Measurements from ENCODE around the gene CRIP1. TPM values are rescaled to one million over a fixed set of nuclear protein-coding genes. Genes with fewer than 3 reads are reported as not detected.

The CRIP1 gene
- total and polyA plus RNA-seq, 5 donors from 2014 or later: 558 to 2,243 (median 1,172) TPM

DNA sequence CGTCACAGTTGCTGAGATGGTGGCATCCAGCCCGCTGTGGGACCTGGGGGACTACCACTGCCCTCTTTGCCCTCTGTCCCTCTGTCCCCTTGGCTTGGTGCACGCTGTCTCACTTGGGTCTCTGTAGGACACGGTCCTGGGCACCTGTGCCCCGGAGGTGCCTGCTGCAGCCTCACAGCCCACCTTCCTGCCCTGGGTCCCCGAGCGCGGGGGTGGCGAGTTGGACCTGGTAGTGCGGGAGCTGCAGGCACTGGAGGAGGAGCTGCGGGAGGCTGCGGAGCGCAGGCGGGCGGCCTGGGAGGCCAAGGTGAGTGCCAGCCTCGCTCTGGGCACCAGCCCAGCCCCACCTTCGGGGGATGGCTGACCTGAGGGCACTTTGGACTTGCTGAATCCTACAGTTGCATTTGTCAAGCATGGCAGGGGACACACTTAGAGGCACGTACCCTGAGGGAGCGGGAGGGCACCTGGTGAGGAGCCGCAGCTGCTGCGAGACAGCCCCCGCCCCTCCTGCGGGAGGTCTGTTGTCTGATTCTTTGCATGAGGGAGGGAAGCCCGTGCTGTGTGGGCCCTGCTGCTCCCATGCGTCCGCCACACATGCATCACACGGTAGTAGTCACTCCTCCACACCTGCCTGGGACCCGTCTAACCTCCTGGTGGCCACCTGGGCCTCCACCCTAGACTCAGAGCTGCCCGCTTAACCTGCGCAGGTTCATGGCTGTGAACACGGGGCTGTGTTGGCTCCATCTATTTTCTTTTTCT is 11.2 kb downstream of the CRIP1 start:
- Histone ChIP-seq H3K27me3 (ENCODE audit: control insufficient read depth, insufficient read depth, low read length) (no peaks in the 10 kb centered on the region), H3K27ac (ENCODE audit: insufficient read depth, low read length, poor library complexity, severe bottlenecking) (no peak overlapping the region), H3K4me3 (ENCODE audit: low read depth, low read length) (no peak overlapping the region), H3K4me1 (ENCODE audit: control insufficient read depth, insufficient read depth, low read length, poor library complexity, severe bottlenecking) (no peaks in the 10 kb centered on the region), H3K9me3 (ENCODE audit: control insufficient read depth in 2 of 2, low read length in 2 of 2) (no peaks in the 10 kb centered on the region), H3K36me3 (ENCODE audit: control insufficient read depth, insufficient read depth, low read length) (no peaks in the 10 kb centered on the region)
- peak in 1 of 3 donors; percentile 3 for DNase-seq
- Mint-ChIP-seq H3K9me3 (no peaks in the 10 kb centered on the region), H3K36me3 (no peaks in the 10 kb centered on the region), H3K27ac (no peak overlapping the region), H3K4me3 (peak overlapping the region in 1 of 4 donors; percentile 38), H3K4me1 (peaks cover 0 to 5% (median 0%) of the 10 kb centered on the region in 4 donors), H3K27me3 (peaks cover 4% of the 10 kb centered on the region)
- ATAC-seq (ENCODE audit: low read depth in 2 of 2): no peak

DNA sequence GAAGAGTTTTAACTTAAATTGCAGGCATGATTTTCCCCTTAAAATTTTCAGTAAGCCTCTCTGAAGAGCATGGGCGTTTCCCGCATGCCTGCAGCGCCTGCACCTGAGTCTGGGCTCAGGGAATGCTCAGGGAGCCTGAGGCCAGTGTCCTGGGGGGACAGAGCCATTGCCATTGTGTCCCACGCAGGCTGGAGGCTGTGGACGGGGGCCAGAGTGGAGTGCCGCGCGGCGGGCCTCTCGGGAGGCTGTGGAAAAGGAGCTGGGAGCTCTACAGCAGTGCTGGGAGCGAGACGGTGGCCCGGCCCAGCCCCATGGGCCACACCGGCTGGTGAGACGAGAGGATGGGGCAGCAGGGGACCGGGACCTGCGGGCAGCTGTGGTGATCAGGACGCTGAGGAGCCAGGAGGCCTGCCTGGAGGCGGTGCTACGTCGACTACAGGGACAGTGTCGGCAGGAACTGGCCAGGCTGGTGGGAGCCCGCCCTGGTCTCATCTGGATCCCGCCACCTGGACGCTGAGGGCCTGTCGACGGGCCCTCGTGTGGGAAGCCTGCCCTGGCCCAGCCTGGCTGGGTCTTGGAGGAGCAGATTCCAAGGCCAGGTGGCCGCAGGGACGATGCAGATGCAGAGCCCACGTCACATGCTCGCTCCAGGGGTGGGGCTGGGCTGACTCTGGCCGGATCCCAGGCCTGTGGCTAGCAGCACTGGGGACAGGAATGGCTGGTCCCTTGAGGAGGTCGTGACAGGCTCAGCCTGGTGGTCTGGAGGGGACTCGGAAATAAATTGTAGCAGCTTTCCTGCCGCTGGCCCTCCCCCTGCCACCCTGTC is 12.0 kb downstream of the CRIP1 start:
- H3K27ac ChIP-seq (ENCODE audit: insufficient read depth, low read length, poor library complexity, severe bottlenecking): no peak overlapping the region
- peak in 1 of 3 donors; percentile 1 for DNase-seq
- peaks cover 4% of the 10 kb centered on the region for H3K27me3 Mint-ChIP-seq

DNA sequence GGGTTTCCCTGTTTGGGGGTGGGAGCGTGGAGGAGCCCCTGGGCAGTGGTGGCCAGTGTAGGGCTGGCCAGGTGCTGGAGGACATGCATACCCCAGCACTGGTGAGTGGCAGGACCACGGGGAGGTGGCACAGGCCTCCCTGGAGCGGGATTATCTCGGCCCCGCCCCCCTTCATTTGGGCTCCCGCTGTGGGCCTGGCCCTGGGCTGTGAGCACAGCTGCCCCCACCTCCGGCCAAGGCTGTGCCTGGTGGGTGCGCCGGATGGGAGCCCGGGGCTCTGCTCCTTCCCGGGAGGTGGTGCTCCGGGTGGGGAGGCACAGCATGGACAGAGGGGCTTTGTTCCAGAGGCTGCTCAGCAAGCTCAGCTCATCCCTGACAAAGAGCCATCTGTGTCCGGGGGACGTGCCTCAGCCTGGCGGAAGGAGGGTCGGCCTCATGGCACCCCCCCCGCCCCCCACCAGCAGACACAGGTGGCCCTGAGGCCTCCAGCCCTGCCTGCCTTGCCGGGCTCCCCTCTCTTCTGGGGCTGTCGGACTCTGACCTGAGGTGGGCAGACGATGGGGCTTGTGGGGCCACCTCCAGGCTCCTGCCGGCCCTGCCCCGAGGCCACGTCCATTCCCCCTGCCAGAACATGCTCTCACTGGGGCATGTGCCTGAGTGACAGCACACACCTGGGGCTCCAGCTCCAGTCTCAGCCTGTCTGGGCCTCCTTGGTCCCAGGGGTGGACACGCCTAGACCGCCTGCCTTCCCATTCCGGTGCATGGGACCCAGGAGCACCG is 12.8 kb downstream of the CRIP1 start:
- H3K36me3 ChIP-seq (ENCODE audit: control insufficient read depth, insufficient read depth, low read length): no peaks in the 10 kb centered on the region
- no peak overlapping the region for H3K4me3 ChIP-seq (ENCODE audit: low read depth, low read length)
- Mint-ChIP-seq H3K27me3 (peaks cover 4% of the 10 kb centered on the region), H3K9me3 (no peaks in the 10 kb centered on the region), H3K36me3 (no peaks in the 10 kb centered on the region), H3K4me1 (no peaks in the 10 kb centered on the region), H3K27ac (no peak overlapping the region), H3K4me3 (no peak overlapping the region)
- H3K9me3 ChIP-seq (ENCODE audit: control insufficient read depth in 2 of 2, low read length in 2 of 2): no peaks in the 10 kb centered on the region
- H3K27me3 ChIP-seq (ENCODE audit: control insufficient read depth, insufficient read depth, low read length): no peaks in the 10 kb centered on the region
- ATAC-seq (ENCODE audit: low read depth in 2 of 2): no peak
- DNase-seq: no peak
- no peaks in the 10 kb centered on the region for H3K4me1 ChIP-seq (ENCODE audit: control insufficient read depth, insufficient read depth, low read length, poor library complexity, severe bottlenecking)
- no peak overlapping the region for H3K27ac ChIP-seq (ENCODE audit: insufficient read depth, low read length, poor library complexity, severe bottlenecking)

More for the DNA sequence above, 12.0 kb downstream of the CRIP1 start:
- H3K4me3 Mint-ChIP-seq: peak overlapping the region in 1 of 4 donors; percentile 68
- no peaks in the 10 kb centered on the region for H3K4me1 Mint-ChIP-seq
- ATAC-seq (ENCODE audit: low read depth in 2 of 2): no peak
- H3K27me3 ChIP-seq (ENCODE audit: control insufficient read depth, insufficient read depth, low read length): no peaks in the 10 kb centered on the region
- H3K4me3 ChIP-seq (ENCODE audit: low read depth, low read length): no peak overlapping the region
- H3K36me3 ChIP-seq (ENCODE audit: control insufficient read depth, insufficient read depth, low read length): no peaks in the 10 kb centered on the region
- H3K36me3 Mint-ChIP-seq: no peaks in the 10 kb centered on the region
- no peaks in the 10 kb centered on the region for H3K9me3 Mint-ChIP-seq
- H3K4me1 ChIP-seq (ENCODE audit: control insufficient read depth, insufficient read depth, low read length, poor library complexity, severe bottlenecking): no peaks in the 10 kb centered on the region
- H3K9me3 ChIP-seq (ENCODE audit: control insufficient read depth in 2 of 2, low read length in 2 of 2): no peaks in the 10 kb centered on the region
- H3K27ac Mint-ChIP-seq: no peak overlapping the region

DNA sequence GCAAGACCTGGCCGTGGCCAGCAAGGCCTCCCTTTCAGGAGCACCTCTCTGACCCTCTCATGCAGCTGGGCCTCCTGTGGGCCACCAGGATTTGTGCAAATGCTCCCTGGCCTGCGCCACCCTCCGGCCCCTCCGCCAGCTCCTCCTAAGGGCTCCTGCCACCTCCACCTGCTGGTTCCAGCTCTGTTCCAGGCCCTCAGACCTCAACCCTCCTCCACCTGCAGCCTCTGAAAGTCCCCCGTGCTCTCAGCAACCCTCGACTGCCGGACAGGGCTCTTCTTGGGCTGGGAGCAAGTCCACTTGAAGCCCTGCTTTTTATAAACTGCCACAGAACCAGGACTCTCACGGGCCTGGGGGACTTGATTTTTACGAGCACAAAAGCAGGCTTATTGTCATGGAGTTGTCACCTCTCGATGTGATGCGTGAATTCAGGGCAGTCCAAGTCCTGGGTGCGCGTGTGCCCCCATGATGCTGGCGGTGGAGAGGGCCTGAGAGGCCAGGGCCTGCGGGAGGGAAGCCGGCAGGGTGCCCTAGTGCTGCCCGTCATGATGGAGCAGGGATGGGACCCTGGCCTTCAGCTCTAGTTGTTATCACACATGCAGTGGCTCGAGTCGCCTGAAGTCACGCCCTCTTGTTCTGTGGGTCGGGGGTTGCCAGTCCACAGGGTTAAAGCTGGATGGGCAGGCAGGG is 13.5 kb downstream of the CRIP1 start:
- Histone ChIP-seq H3K4me3 (ENCODE audit: low read depth, low read length) (no peak overlapping the region), H3K27me3 (ENCODE audit: control insufficient read depth, insufficient read depth, low read length) (no peaks in the 10 kb centered on the region), H3K4me1 (ENCODE audit: control insufficient read depth, insufficient read depth, low read length, poor library complexity, severe bottlenecking) (no peaks in the 10 kb centered on the region), H3K36me3 (ENCODE audit: control insufficient read depth, insufficient read depth, low read length) (no peaks in the 10 kb centered on the region), H3K9me3 (ENCODE audit: control insufficient read depth in 2 of 2, low read length in 2 of 2) (no peaks in the 10 kb centered on the region), H3K27ac (ENCODE audit: insufficient read depth, low read length, poor library complexity, severe bottlenecking) (no peak overlapping the region)
- Mint-ChIP-seq H3K36me3 (no peaks in the 10 kb centered on the region), H3K9me3 (peaks cover 0 to 2% (median 0%) of the 10 kb centered on the region in 7 donors), H3K27ac (no peak overlapping the region), H3K27me3 (peaks cover 4% of the 10 kb centered on the region), H3K4me3 (peak overlapping the region in 1 of 4 donors; percentile 27), H3K4me1 (no peaks in the 10 kb centered on the region)
- ATAC-seq (ENCODE audit: low read depth in 2 of 2) (no peak), DNase-seq (no peak)

DNA sequence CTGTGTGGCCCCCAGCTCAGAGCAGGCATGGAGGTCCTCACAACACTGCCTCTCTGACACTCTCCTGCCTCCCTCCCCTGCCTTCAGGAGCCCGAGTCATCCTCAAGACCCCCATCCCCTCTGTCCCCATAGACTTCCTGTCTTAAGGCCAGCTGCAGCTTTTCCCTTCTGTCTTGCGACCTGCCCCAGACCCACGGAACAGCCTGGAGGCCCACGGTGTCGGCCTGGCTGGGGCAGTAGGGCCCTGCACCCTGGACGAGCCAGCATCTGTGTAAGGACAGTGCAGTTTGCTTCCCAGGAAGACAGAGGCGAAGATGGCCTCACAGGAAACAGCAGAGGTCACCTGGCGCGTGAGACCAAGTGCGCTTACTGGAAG is 14.0 kb downstream of the CRIP1 start:
- Mint-ChIP-seq H3K9me3 (peaks cover 0 to 2% (median 0%) of the 10 kb centered on the region in 7 donors), H3K4me3 (no peak overlapping the region), H3K27ac (no peak overlapping the region), H3K4me1 (no peaks in the 10 kb centered on the region), H3K27me3 (peaks cover 4% of the 10 kb centered on the region), H3K36me3 (no peaks in the 10 kb centered on the region)
- Histone ChIP-seq H3K27ac (ENCODE audit: insufficient read depth, low read length, poor library complexity, severe bottlenecking) (no peak overlapping the region), H3K4me1 (ENCODE audit: control insufficient read depth, insufficient read depth, low read length, poor library complexity, severe bottlenecking) (no peaks in the 10 kb centered on the region), H3K36me3 (ENCODE audit: control insufficient read depth, insufficient read depth, low read length) (no peaks in the 10 kb centered on the region), H3K27me3 (ENCODE audit: control insufficient read depth, insufficient read depth, low read length) (no peaks in the 10 kb centered on the region), H3K4me3 (ENCODE audit: low read depth, low read length) (no peak overlapping the region), H3K9me3 (ENCODE audit: control insufficient read depth in 2 of 2, low read length in 2 of 2) (no peaks in the 10 kb centered on the region)
- no peak for ATAC-seq (ENCODE audit: low read depth in 2 of 2)
- DNase-seq: no peak

DNA sequence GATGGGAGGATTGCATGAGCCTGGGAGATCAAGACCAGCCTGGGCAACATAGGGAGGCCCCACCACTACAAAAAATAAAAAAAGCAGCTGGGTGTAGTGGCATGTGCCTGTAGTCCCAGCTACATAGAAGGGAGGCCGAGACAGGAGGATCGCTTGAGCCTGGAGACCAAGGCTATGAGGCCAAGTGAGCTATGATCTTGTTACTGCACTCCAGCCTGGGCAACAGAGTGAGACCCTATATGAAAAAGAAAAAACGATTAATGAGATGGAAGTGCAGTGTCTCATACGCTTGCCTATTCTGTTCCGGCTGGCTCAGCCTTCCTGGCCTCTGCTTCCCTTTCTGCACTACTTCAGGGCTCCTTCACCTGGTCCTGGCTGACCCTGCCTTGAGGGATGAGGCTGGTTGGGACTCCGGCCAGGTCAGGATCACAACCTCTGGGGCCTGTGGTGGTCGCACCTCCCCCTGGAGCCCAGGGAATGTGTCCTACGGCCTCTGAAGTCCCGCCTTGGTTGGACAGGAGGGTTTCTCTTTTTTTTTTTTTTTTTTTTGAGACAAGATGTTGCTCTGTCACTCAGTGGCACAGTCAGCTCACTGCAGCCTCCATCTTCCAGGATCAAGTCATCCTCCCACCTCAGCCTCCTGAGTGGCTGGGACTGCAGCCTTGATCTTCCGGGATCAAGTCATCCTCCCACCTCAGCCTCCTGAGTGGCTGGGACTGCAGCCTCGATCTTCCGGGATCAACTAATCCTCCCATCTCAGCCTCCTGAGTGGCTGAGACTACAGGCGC is 15.0 kb downstream of the CRIP1 start:
- H3K4me1 Mint-ChIP-seq: no peaks in the 10 kb centered on the region
- H3K9me3 ChIP-seq (ENCODE audit: control insufficient read depth in 2 of 2, low read length in 2 of 2): no peaks in the 10 kb centered on the region
- H3K27ac Mint-ChIP-seq: peak overlapping the region in 1 of 3 donors; percentile 9
- H3K36me3 ChIP-seq (ENCODE audit: control insufficient read depth, insufficient read depth, low read length): no peaks in the 10 kb centered on the region
- H3K27me3 Mint-ChIP-seq: peaks cover 4% of the 10 kb centered on the region
- no peaks in the 10 kb centered on the region for H3K4me1 ChIP-seq (ENCODE audit: control insufficient read depth, insufficient read depth, low read length, poor library complexity, severe bottlenecking)
- H3K36me3 Mint-ChIP-seq: no peaks in the 10 kb centered on the region
- no peak overlapping the region for H3K27ac ChIP-seq (ENCODE audit: insufficient read depth, low read length, poor library complexity, severe bottlenecking)
- no peak overlapping the region for H3K4me3 Mint-ChIP-seq
- no peak overlapping the region for H3K4me3 ChIP-seq (ENCODE audit: low read depth, low read length)
- no peaks in the 10 kb centered on the region for H3K27me3 ChIP-seq (ENCODE audit: control insufficient read depth, insufficient read depth, low read length)
- no peak for ATAC-seq (ENCODE audit: low read depth in 2 of 2)
- H3K9me3 Mint-ChIP-seq: peaks cover 0 to 2% (median 0%) of the 10 kb centered on the region in 7 donors
- no peak for DNase-seq

All from CD4-positive, CD25-positive, alpha-beta regulatory T cell (primary cell).